ENCODE data around the gene KLHL17.
"Not testable (repeated sequence)": the region's sequence is repeated elsewhere in the genome, so short reads cannot be mapped to it uniquely, and the experiment has no call there.

The KLHL17 gene

GRCh38 chr1:999725-1000356, 39.5 kb downstream of the KLHL17 start, which contains the start of gene HES4:
TSS of gene HES4 (minus strand) at chr1:1000097. CDS start at chr1:999973, 124 bp downstream.
- DNase-seq (ENCODE audit: low read depth, low spot score), result peak; percentile 71

- DNase-seq (ENCODE audit: low read depth, low spot score), result peak; percentile 89
These were observed 40.1 kb downstream of the KLHL17 start for GRCh38 chr1:1000357-1001056.

- DNase-seq (ENCODE audit: low read depth, low spot score), result no peak
These were observed 40.8 kb downstream of the KLHL17 start for GRCh38 chr1:1001057-1001783.

GRCh38 chr1:1003618-1004419, 43.4 kb downstream of the KLHL17 start:
- no peak for DNase-seq (ENCODE audit: low read depth, low spot score)

GRCh38 chr1:1004420-1004779, 44.0 kb downstream of the KLHL17 start:
- no peak for DNase-seq (ENCODE audit: low read depth, low spot score)

GRCh38 chr1:1004780-1005697, 44.7 kb downstream of the KLHL17 start:
- no peak for DNase-seq (ENCODE audit: low read depth, low spot score)

- no peak for DNase-seq (ENCODE audit: low read depth, low spot score)
These were observed 45.5 kb downstream of the KLHL17 start for GRCh38 chr1:1005774-1006304.

- no peak for DNase-seq (ENCODE audit: low read depth, low spot score)
These were observed 46.1 kb downstream of the KLHL17 start for GRCh38 chr1:1006305-1007159.

- DNase-seq (ENCODE audit: low read depth, low spot score), result not testable (repeated sequence)
These were observed 49.7 kb downstream of the KLHL17 start for GRCh38 chr1:1010131-1010530.

GRCh38 chr1:1011396-1011949, 51.1 kb downstream of the KLHL17 start:
- no peak for DNase-seq (ENCODE audit: low read depth, low spot score)

GRCh38 chr1:1012736-1013104, 52.3 kb downstream of the KLHL17 start:
- DNase-seq (ENCODE audit: low read depth, low spot score), result not testable (repeated sequence)

GRCh38 chr1:1013105-1013921, 52.9 kb downstream of the KLHL17 start, which contains the start of gene ISG15:
TSS of gene ISG15 (plus strand) at chr1:1013497. CDS start at chr1:1013574, 77 bp downstream.
- DNase-seq (ENCODE audit: low read depth, low spot score), result no peak

GRCh38 chr1:1013922-1014648, 53.7 kb downstream of the KLHL17 start:
- DNase-seq (ENCODE audit: low read depth, low spot score), result no peak

- no peak for DNase-seq (ENCODE audit: low read depth, low spot score)
These were observed 54.7 kb downstream of the KLHL17 start for GRCh38 chr1:1014799-1015681.

Measured in brain pericyte (primary cell).